NCI-H187 (cell line): ENCODE results near the gene GZMM.

Experiments used
- DNase-seq, 2 experiments: peaks; one replicate each; lab custom pipeline; 2025; lab: John Stamatoyannopoulos, UW

Gene GZMM

GRCh38 chr19:535017-535835 is 8.6 kb upstream of the GZMM start:
- DNase-seq, result no peak

DNA sequence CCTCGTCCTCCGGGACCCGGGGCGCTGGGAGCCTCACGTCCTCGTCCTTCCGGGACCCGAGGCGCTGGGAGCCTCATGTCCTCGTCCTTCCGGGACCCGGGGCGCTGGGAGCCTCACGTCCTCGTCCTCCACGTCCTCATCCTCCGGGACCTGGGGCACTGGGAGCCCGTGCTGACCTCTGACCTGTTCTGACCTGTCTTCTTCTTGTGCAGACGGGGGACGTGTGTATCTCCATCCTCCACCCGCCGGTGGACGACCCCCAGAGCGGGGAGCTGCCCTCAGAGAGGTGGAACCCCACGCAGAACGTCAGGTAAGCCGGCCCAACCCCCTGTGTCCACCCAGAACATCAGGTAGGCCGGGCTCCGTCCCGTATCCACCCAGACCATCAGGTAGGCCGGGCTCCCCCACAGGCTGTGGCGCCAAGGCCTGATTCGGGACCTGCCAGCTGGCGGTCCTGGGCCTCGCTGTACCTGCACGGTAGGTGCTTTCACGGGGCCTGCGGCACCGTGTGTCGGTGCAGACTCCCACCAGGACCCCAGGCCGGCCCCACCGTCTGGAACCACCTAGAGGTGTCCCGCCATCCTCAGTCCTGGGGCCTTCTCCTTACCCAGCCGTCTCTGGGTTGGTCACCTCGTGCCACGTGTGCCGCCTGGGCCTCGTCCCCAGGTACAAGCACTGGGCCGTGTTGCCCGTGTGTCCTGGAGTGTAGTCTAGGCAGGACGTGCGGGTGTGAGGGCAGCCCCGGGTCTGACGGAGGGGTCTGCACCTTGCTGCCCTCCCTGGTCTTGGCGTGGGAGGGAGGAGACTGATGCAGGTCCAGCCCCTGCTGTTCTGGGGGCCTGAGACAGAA is 7.6 kb upstream of the GZMM start:
- no peak for DNase-seq

DNA sequence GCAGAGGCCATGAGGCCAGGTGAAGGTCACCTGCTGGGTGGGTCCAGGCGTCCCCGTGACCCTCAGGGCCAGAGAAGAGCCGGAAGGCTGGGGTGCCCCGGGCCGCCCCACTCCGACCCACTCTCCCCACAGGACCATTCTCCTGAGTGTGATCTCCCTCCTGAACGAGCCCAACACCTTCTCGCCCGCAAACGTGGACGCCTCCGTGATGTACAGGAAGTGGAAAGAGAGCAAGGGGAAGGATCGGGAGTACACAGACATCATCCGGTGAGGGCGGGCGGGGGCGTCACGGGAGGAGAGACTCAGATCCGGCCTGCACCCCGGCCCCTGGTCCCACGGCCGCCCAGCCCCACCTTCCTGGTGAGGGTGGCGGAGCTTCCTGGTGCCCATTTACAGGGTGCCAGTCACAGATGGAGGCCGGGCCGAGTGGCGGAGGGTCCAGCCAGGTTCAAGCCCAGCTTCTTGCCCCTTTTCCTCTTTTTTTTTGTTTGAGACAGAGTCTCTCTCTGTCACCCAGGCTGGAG is 6.9 kb upstream of the GZMM start:
- no peak for DNase-seq

- DNase-seq, result no peak
Observed at GRCh38 chr19:538641-539428, 5.0 kb upstream of the GZMM start.

- DNase-seq, result no peak
Observed at GRCh38 chr19:539429-540030, 4.3 kb upstream of the GZMM start.

DNA sequence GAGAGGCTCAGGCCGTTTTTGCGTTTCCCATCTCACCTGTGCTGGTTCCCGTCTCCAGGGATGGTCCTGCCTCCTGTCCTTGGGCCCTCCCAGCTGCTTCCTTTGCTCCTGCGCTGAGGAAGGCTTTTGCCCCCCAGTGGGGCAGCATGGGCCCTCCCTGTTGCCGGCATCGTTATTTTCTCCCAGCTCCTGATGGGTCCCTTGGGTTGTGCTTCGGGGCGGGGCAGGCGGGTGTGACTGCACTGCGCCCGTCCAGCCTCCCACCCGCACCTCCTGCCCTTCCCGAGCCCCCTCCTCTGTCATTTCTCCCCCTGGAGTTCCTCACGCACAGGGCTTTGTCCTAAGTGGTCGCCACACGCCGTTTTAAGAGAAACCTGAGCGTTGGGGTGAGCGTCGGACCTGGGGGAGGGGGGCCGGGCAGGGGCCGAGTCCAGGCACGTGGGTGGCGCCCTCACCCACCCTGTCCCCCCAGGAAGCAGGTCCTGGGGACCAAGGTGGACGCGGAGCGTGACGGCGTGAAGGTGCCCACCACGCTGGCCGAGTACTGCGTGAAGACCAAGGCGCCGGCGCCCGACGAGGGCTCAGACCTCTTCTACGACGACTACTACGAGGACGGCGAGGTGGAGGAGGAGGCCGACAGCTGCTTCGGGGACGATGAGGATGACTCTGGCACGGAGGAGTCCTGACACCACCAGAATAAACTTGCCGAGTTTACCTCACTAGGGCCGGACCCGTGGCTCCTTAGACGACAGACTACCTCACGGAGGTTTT is 2.8 kb upstream of the GZMM start:
- no peak for DNase-seq

- DNase-seq, result no peak
Observed at GRCh38 chr19:541699-542098, 2.2 kb upstream of the GZMM start.

- DNase-seq, result no peak
Observed at GRCh38 chr19:542173-542866, 1.5 kb upstream of the GZMM start.

- DNase-seq, result no peak
Observed at GRCh38 chr19:547117-547516, 3.3 kb downstream of the GZMM start.

DNA sequence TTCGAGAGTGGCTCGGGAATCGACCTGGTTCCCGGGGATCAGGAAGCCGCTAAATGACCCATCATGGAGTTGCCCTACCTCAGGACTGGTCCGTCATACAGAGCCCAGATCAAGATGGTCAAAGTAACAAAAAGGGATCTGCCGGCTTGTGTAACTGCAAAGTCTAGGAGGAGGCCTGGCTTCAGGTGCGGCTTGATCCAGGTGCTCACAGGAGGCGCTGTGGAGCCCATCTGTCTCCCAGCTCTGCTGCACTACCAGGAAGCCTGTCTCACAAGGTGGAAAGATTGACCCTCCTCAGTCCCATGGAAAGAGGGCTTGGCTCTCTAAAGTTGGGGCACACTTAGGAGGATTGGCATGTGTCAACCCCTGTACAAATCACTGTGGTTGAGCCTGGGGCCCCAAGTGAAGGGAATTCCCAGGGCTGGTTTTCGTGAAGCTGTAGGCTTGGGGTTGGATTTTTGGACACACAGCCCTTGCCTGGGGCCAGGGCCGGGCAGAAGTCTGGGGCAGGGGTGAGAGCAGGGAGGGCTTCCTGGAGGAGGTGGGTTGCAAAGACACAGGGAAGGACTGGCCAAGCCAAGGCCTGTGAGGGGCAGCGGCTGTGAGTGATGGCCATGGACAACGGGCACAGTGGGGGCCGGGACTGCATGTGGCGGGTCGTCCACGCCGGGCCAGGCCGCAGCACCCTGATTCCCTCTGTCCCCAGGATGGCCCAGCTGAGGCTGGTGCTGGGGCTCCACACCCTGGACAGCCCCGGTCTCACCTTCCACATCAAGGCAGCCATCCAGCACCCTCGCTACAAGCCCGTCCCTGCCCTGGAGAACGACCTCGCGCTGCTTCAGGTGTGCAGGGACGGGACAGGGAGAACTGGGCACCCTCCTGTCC is 4.2 kb downstream of the GZMM start:
- DNase-seq, result no peak

GRCh38 chr19:548886-549830 is 5.3 kb downstream of the GZMM start:
- DNase-seq, result no peak

GRCh38 chr19:554817-555216 is 11.0 kb downstream of the GZMM start:
- no peak for DNase-seq

DNA sequence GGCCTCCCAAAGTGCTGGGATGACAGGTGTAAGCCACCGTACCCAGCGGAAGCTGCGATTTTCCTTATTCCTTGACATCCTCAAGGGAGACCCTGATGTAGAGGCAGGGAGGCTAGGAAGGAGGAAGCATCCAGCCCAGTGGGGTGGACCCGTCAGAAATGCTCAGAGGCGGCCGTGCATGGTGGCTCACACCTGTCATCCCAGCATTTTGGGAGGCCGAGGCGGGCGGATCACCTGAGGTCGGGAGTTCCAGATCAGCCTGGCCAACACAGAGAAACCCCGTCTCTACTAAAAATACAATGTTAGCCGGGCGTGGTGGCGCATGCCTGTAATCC is 11.6 kb downstream of the GZMM start:
- DNase-seq, result no peak

GRCh38 chr19:556611-557382 is 12.9 kb downstream of the GZMM start:
- DNase-seq, result no peak

- no peak for DNase-seq
Observed at GRCh38 chr19:558770-559439, 15.1 kb downstream of the GZMM start.

DNA sequence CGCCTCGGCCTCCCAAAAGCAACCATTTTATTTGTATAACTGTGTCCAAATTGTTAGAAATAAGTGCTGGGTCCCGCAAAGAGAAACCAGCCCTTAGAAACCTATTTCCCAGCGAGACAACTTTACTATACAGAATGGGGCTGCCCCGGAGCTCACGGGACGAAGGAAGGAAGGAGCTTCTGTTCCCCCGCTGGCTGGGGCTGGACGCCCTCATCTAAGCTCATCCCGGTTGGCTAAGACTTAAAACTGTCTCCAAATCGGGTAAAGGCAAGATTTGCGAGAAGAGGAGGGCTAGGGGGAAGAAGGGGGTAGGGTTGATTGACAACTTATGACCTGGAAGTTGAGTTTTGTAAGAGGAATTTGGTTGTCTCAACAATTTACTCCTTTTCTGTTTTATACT is 16.3 kb downstream of the GZMM start:
- DNase-seq, result no peak

GRCh38 chr19:566403-566802 is 22.6 kb downstream of the GZMM start:
- no peak for DNase-seq
